ENCODE results near the gene MCCD1. TPM values are rescaled to one million over a fixed set of nuclear protein-coding genes. Genes with fewer than 3 reads are reported as not detected.

Gene MCCD1
- polyA plus RNA-seq, 1 donor: not detected

- no peak for DNase-seq
These were observed 15.2 kb upstream of the MCCD1 start for GRCh38 chr6:31513456-31514165.

GRCh38 chr6:31521835-31522234, 6.9 kb upstream of the MCCD1 start:
- no peak for DNase-seq

- DNase-seq: no peak
These were observed 3.2 kb upstream of the MCCD1 start for GRCh38 chr6:31525553-31525931.

GRCh38 chr6:31525932-31526591, 2.7 kb upstream of the MCCD1 start:
- DNase-seq: no peak

- no peak for DNase-seq
These were observed 420 bp upstream of the MCCD1 start for GRCh38 chr6:31528307-31528777.

GRCh38 chr6:31529329-31530150, 778 bp downstream of the MCCD1 start:
- DNase-seq: no peak

GRCh38 chr6:31530659-31531058, 1.9 kb downstream of the MCCD1 start:
- DNase-seq: no peak

GRCh38 chr6:31531162-31531561, 2.4 kb downstream of the MCCD1 start:
- no peak for DNase-seq

GRCh38 chr6:31531771-31532643, 3.2 kb downstream of the MCCD1 start:
- no peak for DNase-seq

- no peak for DNase-seq
These were observed 4.1 kb downstream of the MCCD1 start for GRCh38 chr6:31532644-31533454.

GRCh38 chr6:31533455-31533841, 4.7 kb downstream of the MCCD1 start:
- DNase-seq: no peak

GRCh38 chr6:31534011-31534410, 5.2 kb downstream of the MCCD1 start:
- no peak for DNase-seq

- DNase-seq: no peak
These were observed 5.8 kb downstream of the MCCD1 start for GRCh38 chr6:31534521-31535040.

- DNase-seq: no peak
These were observed 7.0 kb downstream of the MCCD1 start for GRCh38 chr6:31535538-31536324.

GRCh38 chr6:31538805-31539400, 10.1 kb downstream of the MCCD1 start:
- DNase-seq: no peak

- no peak for DNase-seq
These were observed 11.9 kb downstream of the MCCD1 start for GRCh38 chr6:31540640-31541039.

GRCh38 chr6:31541059-31541657, 12.4 kb downstream of the MCCD1 start:
- no peak for DNase-seq

GRCh38 chr6:31541658-31542521, 13.1 kb downstream of the MCCD1 start, which contains the start of gene DDX39B:
TSS of gene DDX39B (minus strand) at chr6:31542003. CDS start at chr6:31540532, 1,471 bp downstream.
- DNase-seq: peak; percentile 97

Measured in hindlimb muscle (tissue), 1 donor.